ACC112 (cell line): Measurements from ENCODE around the gene SLAIN1.

Source experiments
- H2AFZ ChIP-seq: fragments of 200-600 bp; sonication (generic); one replicate; pipeline ENCODE4 v1.6.0; 2017; ENCODE audit warnings: antibody characterized with exemption, low read length; ENCODE audit not compliant: unreplicated experiment
- H3K27ac ChIP-seq: fragments of 200-600 bp; sonication (generic); 2 replicates; pipeline ENCODE4 v1.5.1; 2014; ENCODE audit warnings: low read depth, mild to moderate bottlenecking, antibody characterized with exemption, low read length, moderate library complexity
- H3K27me3 ChIP-seq: fragments of 200-600 bp; sonication (generic); 2 replicates; pipeline ENCODE4 v1.6.1; 2014; ENCODE audit warnings: mild to moderate bottlenecking, antibody characterized with exemption, low read length, moderate library complexity, mixed read lengths; ENCODE audit not compliant: insufficient read depth
- H3K36me3 ChIP-seq: fragments of 200-600 bp; sonication (generic); 2 replicates; pipeline ENCODE4 v1.6.1; 2016; ENCODE audit warnings: mild to moderate bottlenecking, antibody characterized with exemption, low read length, moderate library complexity, mixed read lengths; ENCODE audit not compliant: insufficient read depth
- H3K4me1 ChIP-seq: fragments of 200-600 bp; sonication (generic); one replicate; pipeline ENCODE4 v1.6.1; 2016; ENCODE audit warnings: low read length, mixed read lengths; ENCODE audit not compliant: insufficient read depth, unreplicated experiment, control insufficient read depth
- H3K4me3 ChIP-seq: fragments of 200-600 bp; sonication (generic); 2 replicates; pipeline ENCODE4 v1.5.1; 2014; ENCODE audit warnings: mild to moderate bottlenecking, low read depth, low read length
- H3K79me2 ChIP-seq: fragments of 200-600 bp; sonication (generic); one replicate; pipeline ENCODE4 v1.6.0; 2016; ENCODE audit warnings: low read length; ENCODE audit not compliant: control insufficient read depth, unreplicated experiment, insufficient read depth

Gene SLAIN1

DNA sequence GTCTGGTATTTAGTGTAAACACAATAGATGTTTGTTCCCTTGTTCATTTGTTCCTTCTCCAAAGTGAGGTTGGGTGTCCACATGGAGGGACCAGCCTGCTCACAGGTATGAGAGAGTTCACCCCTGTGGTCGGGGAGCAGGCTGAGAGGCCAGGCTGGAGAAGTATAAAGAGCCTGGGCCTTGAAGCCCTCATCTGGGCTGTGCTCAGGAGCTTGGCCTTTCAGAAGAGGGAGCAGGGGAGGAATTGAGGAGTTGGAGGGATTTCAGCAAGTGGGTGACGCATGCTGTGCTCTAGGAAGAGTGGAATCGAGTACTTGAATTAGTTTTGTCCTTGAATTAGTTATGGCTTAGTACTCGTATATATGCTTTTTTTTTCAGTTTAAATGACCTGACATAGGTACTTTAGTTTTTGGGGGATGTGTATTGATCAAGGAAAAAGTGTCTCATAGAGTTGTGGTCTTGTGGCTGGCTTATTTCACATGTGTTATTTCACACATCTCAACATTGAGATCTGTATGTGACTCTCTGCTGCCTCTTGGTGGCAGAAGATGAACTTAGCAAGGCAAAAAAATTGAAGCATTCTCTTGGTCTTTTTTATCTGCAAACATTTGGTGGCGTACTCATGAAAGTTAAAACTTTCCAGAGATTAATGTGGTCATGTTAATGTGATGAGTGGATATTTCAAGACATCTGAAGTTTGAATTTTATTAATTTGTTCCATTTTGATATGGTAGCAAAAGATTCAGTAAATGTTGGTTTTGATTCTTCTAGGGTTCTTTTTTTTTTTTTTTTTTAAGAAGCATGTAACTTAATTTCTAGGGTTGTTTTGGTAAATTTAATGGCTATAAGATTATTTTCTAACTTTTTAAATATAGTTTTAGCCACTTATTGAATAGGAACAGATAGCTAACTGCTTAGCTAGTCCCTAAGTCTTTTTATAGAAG lies 54.3 kb downstream of the SLAIN1 start:
- Histone ChIP-seq H3K27me3 (peaks cover 53% of the 10 kb centered on the region), H3K27ac (no peak overlapping the region), H3K36me3 (no peaks in the 10 kb centered on the region), H3K4me3 (no peak overlapping the region), H3K79me2 (no peaks in the 10 kb centered on the region), H2AFZ (no peak overlapping the region), H3K4me1 (no peaks in the 10 kb centered on the region)

DNA sequence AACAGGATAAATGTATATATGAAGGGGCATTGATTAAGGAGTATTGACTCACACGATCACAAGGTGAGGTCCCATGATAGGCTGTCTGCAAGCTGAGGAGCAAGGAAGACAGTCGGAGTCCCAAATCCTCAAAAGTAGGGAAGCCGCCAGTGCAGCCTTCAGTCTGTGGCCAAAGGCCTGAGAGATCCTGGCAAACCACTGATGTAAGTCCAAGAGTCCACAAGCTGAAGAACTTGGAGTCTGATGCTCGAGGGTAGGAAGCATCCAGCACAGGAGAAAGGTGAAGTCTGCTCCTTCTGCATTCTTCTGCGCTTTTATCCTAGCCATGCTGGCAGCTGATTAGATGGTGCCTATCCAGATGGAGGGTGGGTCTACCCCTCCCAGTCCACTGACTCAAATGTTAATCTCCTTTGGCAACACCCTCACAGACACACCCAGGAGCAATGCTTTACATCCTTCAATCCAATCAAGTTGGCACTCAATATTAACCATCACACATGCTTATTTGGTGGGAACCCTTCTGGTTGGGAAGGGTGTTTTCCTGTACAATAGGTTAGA lies 55.1 kb downstream of the SLAIN1 start:
- H3K36me3 ChIP-seq: no peaks in the 10 kb centered on the region
- H3K27ac ChIP-seq: no peak overlapping the region
- no peaks in the 10 kb centered on the region for H3K79me2 ChIP-seq
- H3K4me1 ChIP-seq: no peaks in the 10 kb centered on the region
- H2AFZ ChIP-seq: no peak overlapping the region
- H3K4me3 ChIP-seq: no peak overlapping the region
- peaks cover 47% of the 10 kb centered on the region for H3K27me3 ChIP-seq

GRCh38 chr13:77760893-77761292 lies 63.4 kb downstream of the SLAIN1 start:
- Histone ChIP-seq H3K27ac (no peak overlapping the region), H3K4me3 (no peak overlapping the region), H2AFZ (no peak overlapping the region), H3K79me2 (no peaks in the 10 kb centered on the region), H3K36me3 (no peaks in the 10 kb centered on the region), H3K4me1 (no peaks in the 10 kb centered on the region), H3K27me3 (peaks cover 35% of the 10 kb centered on the region)

DNA sequence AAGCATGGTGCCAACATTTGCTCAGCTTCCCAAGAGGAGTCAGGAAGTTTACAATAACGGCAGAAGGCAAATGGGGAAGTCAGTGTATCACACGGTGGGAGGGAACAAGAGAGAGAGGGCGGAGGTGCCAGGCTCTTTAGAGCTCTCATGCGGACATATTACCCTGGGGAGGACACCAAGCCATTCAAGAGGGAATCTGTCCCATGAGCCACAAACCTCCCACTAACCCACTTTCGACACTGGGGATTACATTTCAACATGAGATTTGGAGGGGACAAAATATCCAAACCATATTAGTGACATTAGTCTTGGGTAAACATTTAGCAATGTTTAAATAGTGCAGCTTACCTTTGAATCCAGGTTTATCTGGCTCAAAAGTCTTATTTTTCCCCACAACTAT lies 69.9 kb downstream of the SLAIN1 start:
- H2AFZ ChIP-seq: no peak overlapping the region
- H3K4me1 ChIP-seq: no peaks in the 10 kb centered on the region
- no peak overlapping the region for H3K27ac ChIP-seq
- no peaks in the 10 kb centered on the region for H3K36me3 ChIP-seq
- H3K79me2 ChIP-seq: no peaks in the 10 kb centered on the region
- no peak overlapping the region for H3K4me3 ChIP-seq
- H3K27me3 ChIP-seq: peaks cover 19% of the 10 kb centered on the region

- Histone ChIP-seq H3K27ac (no peak overlapping the region), H3K79me2 (no peaks in the 10 kb centered on the region), H3K36me3 (no peaks in the 10 kb centered on the region), H3K4me3 (no peak overlapping the region), H2AFZ (no peak overlapping the region), H3K4me1 (no peaks in the 10 kb centered on the region), H3K27me3 (peaks cover 28% of the 10 kb centered on the region; the same call in 1 of the 2 replicates)
These were observed 76.7 kb downstream of the SLAIN1 start for GRCh38 chr13:77774181-77774580.

GRCh38 chr13:77776704-77777103 lies 79.2 kb downstream of the SLAIN1 start:
- Histone ChIP-seq H3K79me2 (no peaks in the 10 kb centered on the region), H3K27ac (no peak overlapping the region), H2AFZ (no peak overlapping the region), H3K4me3 (no peak overlapping the region), H3K4me1 (no peaks in the 10 kb centered on the region), H3K27me3 (peaks cover 17% of the 10 kb centered on the region; the same call in 1 of the 2 replicates), H3K36me3 (no peaks in the 10 kb centered on the region)

DNA sequence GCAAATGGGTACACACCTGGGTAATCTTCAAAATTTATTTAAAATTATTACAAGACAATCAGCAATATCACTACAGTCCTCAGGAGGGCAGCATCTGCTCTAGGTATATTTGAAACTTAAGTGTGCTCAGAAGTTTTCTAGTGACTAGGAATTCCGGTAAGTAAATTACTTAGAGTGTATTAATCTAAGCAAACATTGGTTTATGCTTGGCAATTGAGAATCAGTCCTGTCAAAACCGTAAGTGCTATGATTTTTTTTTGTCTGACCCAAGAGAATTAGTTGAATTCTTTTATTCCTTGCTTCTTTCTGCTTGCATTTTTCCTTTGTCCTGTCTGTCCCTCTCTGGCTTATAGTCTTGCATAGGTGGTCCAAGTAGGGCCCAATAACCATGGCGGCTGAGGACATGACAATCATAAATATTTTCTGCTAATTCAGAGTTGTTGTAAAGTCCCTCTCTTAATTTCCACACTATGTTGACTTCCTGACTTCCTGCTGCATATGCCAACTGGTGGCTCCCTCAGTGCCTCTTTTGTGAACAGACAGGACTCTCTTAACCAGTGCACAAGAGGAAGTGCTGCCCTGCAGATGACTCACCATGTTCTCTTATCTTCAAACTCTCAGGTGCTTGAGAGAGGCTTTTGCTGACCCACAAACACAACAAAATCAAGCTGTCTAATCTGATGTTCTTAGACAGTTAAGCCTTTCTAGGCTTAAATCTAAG lies 82.2 kb downstream of the SLAIN1 start:
- Histone ChIP-seq H3K4me3 (no peak overlapping the region), H3K4me1 (no peaks in the 10 kb centered on the region), H3K27ac (no peak overlapping the region), H3K27me3 (0 out of 2 replicates have a peak, but pooled peaks cover 8% of the 10 kb centered on the region), H2AFZ (no peak overlapping the region), H3K79me2 (no peaks in the 10 kb centered on the region), H3K36me3 (no peaks in the 10 kb centered on the region)

DNA sequence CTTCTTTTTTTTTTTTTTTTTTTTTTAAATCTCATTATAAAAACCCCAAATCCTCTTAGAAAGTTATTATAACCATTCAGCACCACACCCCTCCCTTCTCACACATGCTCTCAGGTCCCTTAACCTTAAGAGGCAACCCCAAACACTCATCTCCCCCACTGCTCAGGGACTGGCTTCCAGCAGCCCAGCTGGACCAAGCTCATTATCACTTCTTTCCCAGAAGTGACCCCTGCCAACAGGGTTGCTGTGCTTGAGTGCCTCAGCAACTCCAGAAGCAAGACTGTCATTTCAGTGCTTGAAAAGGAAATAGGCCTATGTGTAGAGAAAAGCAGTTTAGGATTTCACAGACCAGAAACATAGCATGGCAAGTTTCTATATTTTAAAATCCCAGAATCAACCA lies 84.3 kb downstream of the SLAIN1 start:
- H3K27ac ChIP-seq: no peak overlapping the region
- H3K4me1 ChIP-seq: no peaks in the 10 kb centered on the region
- no peak overlapping the region for H2AFZ ChIP-seq
- no peaks in the 10 kb centered on the region for H3K79me2 ChIP-seq
- H3K27me3 ChIP-seq: 0 out of 2 replicates have a peak, but pooled peaks cover 3% of the 10 kb centered on the region
- H3K36me3 ChIP-seq: no peaks in the 10 kb centered on the region
- no peak overlapping the region for H3K4me3 ChIP-seq

DNA sequence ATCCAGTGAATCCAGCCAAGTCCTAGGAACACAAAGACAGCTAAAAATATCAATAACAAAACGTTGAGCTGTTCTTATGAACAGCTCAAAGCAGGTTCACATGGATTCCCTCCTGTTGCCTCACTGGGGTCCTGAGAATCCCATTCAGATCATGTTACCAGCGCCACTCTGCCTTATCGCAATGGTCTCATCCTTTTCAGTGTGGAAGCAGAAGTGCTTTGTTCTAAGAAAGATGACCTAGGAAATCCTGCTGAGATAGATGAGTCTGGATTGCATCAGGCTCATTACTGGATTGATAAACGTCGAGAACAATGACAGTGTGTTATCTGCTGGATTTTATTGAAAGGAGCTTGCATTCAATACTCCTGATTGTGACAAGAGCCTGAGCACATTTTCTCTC lies 87.0 kb downstream of the SLAIN1 start:
- H3K79me2 ChIP-seq: no peaks in the 10 kb centered on the region
- H3K4me1 ChIP-seq: no peaks in the 10 kb centered on the region
- H3K27me3 ChIP-seq: 0 out of 2 replicates have a peak, but pooled peaks cover 3% of the 10 kb centered on the region
- H2AFZ ChIP-seq: no peak overlapping the region
- H3K4me3 ChIP-seq: no peak overlapping the region
- H3K36me3 ChIP-seq: no peaks in the 10 kb centered on the region
- no peak overlapping the region for H3K27ac ChIP-seq

DNA sequence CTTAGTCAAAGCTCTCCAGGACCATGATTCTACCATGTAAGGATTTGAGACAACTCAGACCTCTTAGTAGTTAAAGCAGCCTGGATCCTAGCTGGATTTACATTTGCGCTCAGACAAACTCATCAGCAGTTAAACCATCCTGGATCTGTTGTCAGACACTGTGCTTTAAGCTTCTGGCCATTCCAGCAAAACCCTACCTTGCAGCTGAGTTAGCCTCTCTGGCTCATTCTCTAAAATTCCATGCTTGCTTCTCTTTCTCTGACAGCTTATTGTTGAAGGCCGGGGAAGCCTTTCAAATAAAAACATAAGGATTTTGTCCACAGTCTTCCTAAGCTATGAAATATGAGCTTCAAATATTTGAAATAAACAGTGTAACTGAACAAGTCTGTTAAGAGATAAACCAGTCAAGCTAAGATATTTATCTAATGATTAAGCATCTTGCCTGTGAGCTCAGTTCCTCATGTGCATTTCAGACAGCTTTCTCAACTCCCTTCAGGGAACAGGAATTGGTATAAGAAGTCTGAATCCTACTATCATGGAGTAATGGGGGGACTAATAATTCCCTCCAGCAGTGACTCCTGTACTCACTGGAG lies 89.3 kb downstream of the SLAIN1 start:
- no peak overlapping the region for H2AFZ ChIP-seq
- H3K4me3 ChIP-seq: no peak overlapping the region
- 0 out of 2 replicates have a peak, but pooled peaks cover 3% of the 10 kb centered on the region for H3K27me3 ChIP-seq
- H3K79me2 ChIP-seq: no peaks in the 10 kb centered on the region
- no peak overlapping the region for H3K27ac ChIP-seq
- H3K36me3 ChIP-seq: no peaks in the 10 kb centered on the region
- H3K4me1 ChIP-seq: no peaks in the 10 kb centered on the region
